DOHH2 (cell line): Measurements from ENCODE around the gene NCAPG2.
A peak's percentile ranks its signal among the peaks of the same experiment; 100 is the strongest.

Experiments used
- H3F3A ChIP-seq: fragments of 200-600 bp; sonication (generic), shearing (Covaris generic); 2 replicates; pipeline ENCODE4 v1.6.0; 2016; ENCODE audit warnings: antibody characterized with exemption, mild to moderate bottlenecking; ENCODE audit not compliant: control insufficient read depth, insufficient read depth
- H3K27ac ChIP-seq: fragments of 200-600 bp; sonication (generic); 2 replicates; pipeline ENCODE4 v1.5.1; 2014; ENCODE audit warnings: low read depth, mild to moderate bottlenecking, low read length, moderate library complexity
- H3K27me3 ChIP-seq: fragments of 200-600 bp; sonication (generic); 2 replicates; pipeline ENCODE4 v1.6.1; 2014; ENCODE audit warnings: mild to moderate bottlenecking, low read length, mixed read lengths; ENCODE audit not compliant: control insufficient read depth
- H3K36me3 ChIP-seq: fragments of 200-600 bp; sonication (generic); 2 replicates; pipeline ENCODE4 v1.6.1; 2014; ENCODE audit warnings: mild to moderate bottlenecking, low read length, moderate library complexity, mixed read lengths; ENCODE audit not compliant: control insufficient read depth
- H3K4me1 ChIP-seq: fragments of 200-600 bp; sonication (generic); 2 replicates; pipeline ENCODE4 v1.6.1; 2014; ENCODE audit warnings: mild to moderate bottlenecking, low read length, mixed read lengths; ENCODE audit not compliant: control insufficient read depth
- H3K4me2 ChIP-seq: fragments of 200-600 bp; sonication (generic); 2 replicates; pipeline ENCODE4 v1.6.0; 2014; ENCODE audit warnings: mild to moderate bottlenecking, low read length, moderate library complexity
- H3K4me3 ChIP-seq: fragments of 200-600 bp; sonication (generic); 2 replicates; pipeline ENCODE4 v1.5.1; 2014; ENCODE audit warnings: mild to moderate bottlenecking, low read length, mixed read lengths
- H3K79me2 ChIP-seq: fragments of 200-600 bp; sonication (generic); 2 replicates; pipeline ENCODE4 v1.6.1; 2014; ENCODE audit warnings: mild to moderate bottlenecking, low read length, mixed read lengths; ENCODE audit not compliant: control insufficient read depth
- H3K9me2 ChIP-seq: fragments of 200-600 bp; sonication (generic); replicated peaks from 2 replicates; pipeline ENCODE4 v1.6.1; 2014; ENCODE audit warnings: mild to moderate bottlenecking, low read length, mixed read lengths; ENCODE audit not compliant: control insufficient read depth
- H3K9me3 ChIP-seq: fragments of 200-600 bp; sonication (generic); 2 replicates; pipeline ENCODE4 v1.6.1; 2014; ENCODE audit warnings: antibody characterized with exemption, low read length, mixed read lengths; ENCODE audit not compliant: control insufficient read depth, insufficient read depth
- H4K20me1 ChIP-seq: fragments of 200-600 bp; sonication (generic); 2 replicates; pipeline ENCODE4 v1.6.0; 2014; ENCODE audit warnings: low read depth, mild to moderate bottlenecking, antibody characterized with exemption, low read length, moderate library complexity; ENCODE audit not compliant: control insufficient read depth, insufficient read depth
- EZH2phosphoT487 ChIP-seq: fragments of 200-600 bp; sonication (generic); IDR thresholded peaks from 2 replicates; pipeline ENCODE4 v1.6.1; 2017; ENCODE audit warnings: borderline replicate concordance, mild to moderate bottlenecking, antibody characterized with exemption, low read length, moderate library complexity, mixed read lengths
- TF ChIP-seq, protein P1 (sequence below): fragments of 200-600 bp; sonication (generic); IDR thresholded peaks from one replicate; pipeline ENCODE4 v1.5.1; 2014; ENCODE audit warnings: antibody characterized with exemption, mild to moderate bottlenecking, low read depth, low read length; ENCODE audit not compliant: poor library complexity, severe bottlenecking

Gene NCAPG2

GRCh38 chr7:158733775-158734494, 29.3 kb upstream of the NCAPG2 start:
- Histone ChIP-seq H4K20me1 (no peaks in the 10 kb centered on the region), H3K9me3 (no peaks in the 10 kb centered on the region), H3K27me3 (no peaks in the 10 kb centered on the region), H3K9me2 (no peaks in the 10 kb centered on the region), H3F3A (no peaks in the 10 kb centered on the region), H3K79me2 (no peaks in the 10 kb centered on the region), H3K4me2 (no peak overlapping the region), H3K36me3 (peaks cover 12% of the 10 kb centered on the region; the same call in 1 of the 2 replicates), H3K4me1 (no peaks in the 10 kb centered on the region), H3K27ac (no peak overlapping the region), H3K4me3 (no peak overlapping the region)
- TF ChIP-seq, protein P1, sequence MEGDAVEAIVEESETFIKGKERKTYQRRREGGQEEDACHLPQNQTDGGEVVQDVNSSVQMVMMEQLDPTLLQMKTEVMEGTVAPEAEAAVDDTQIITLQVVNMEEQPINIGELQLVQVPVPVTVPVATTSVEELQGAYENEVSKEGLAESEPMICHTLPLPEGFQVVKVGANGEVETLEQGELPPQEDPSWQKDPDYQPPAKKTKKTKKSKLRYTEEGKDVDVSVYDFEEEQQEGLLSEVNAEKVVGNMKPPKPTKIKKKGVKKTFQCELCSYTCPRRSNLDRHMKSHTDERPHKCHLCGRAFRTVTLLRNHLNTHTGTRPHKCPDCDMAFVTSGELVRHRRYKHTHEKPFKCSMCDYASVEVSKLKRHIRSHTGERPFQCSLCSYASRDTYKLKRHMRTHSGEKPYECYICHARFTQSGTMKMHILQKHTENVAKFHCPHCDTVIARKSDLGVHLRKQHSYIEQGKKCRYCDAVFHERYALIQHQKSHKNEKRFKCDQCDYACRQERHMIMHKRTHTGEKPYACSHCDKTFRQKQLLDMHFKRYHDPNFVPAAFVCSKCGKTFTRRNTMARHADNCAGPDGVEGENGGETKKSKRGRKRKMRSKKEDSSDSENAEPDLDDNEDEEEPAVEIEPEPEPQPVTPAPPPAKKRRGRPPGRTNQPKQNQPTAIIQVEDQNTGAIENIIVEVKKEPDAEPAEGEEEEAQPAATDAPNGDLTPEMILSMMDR, result peak; percentile 22
- no peak for TF ChIP-seq EZH2phosphoT487

- H3K4me2 ChIP-seq, result no peak overlapping the region
- no peaks in the 10 kb centered on the region for H3K9me2 ChIP-seq
- H3K36me3 ChIP-seq, result peaks cover 8% of the 10 kb centered on the region; the same call in 1 of the 2 replicates
- no peaks in the 10 kb centered on the region for H3K4me1 ChIP-seq
- no peaks in the 10 kb centered on the region for H3K79me2 ChIP-seq
- no peaks in the 10 kb centered on the region for H3K9me3 ChIP-seq
- no peaks in the 10 kb centered on the region for H3K27me3 ChIP-seq
- H3K27ac ChIP-seq, result no peak overlapping the region
- H4K20me1 ChIP-seq, result no peaks in the 10 kb centered on the region
- H3F3A ChIP-seq, result no peaks in the 10 kb centered on the region
- H3K4me3 ChIP-seq, result no peak overlapping the region
- no peak for TF ChIP-seq EZH2phosphoT487
- TF ChIP-seq, protein P1, result peak; percentile 0
Measured at GRCh38 chr7:158733220-158733519, 28.6 kb upstream of the NCAPG2 start.

- Histone ChIP-seq H3K27me3 (no peaks in the 10 kb centered on the region), H3K4me3 (no peak overlapping the region), H3K4me1 (no peaks in the 10 kb centered on the region), H3K9me3 (no peaks in the 10 kb centered on the region), H3K36me3 (peaks cover 8% of the 10 kb centered on the region; the same call in 1 of the 2 replicates), H3F3A (no peaks in the 10 kb centered on the region), H4K20me1 (no peaks in the 10 kb centered on the region), H3K27ac (no peak overlapping the region), H3K9me2 (no peaks in the 10 kb centered on the region), H3K4me2 (no peak overlapping the region), H3K79me2 (no peaks in the 10 kb centered on the region)
- TF ChIP-seq EZH2phosphoT487, result no peak
- TF ChIP-seq, protein P1, result peak; percentile 24
Measured at GRCh38 chr7:158732494-158733219, 28.1 kb upstream of the NCAPG2 start.
